Activated B cell treated with CpG ODN at 0.5 μM for 24 hours (primary cell): ENCODE results near the gene RAB40B. TPM values are rescaled to one million over a fixed set of nuclear protein-coding genes. Genes with fewer than 3 reads are reported as not detected.

ENCODE experiments used
- ATAC-seq: fragments of 200-7000 bp; cut with Tn5 transposase; one replicate; pipeline ENCODE4 v1.10.0; 2021; ENCODE audit warnings: low read depth, mild to moderate bottlenecking, moderate library complexity
- CTCF ChIA-PET: fragments of 350-600 bp; sonication (Branson Sonifier 250); formaldehyde crosslinking; loops from one replicate; lab custom pipeline; 2021; ENCODE audit warnings: antibody characterized with exemption; lab: Charles Lee
- POLR2A ChIA-PET: fragments of 350-600 bp; sonication (Branson Sonifier 250); formaldehyde crosslinking; loops from one replicate; lab custom pipeline; 2021; ENCODE audit warnings: antibody characterized with exemption; lab: Charles Lee
- DNase-seq: peaks from one replicate; pipeline ENCODE4 v3.0.0; 2022
- H3K27ac Mint-ChIP-seq: one replicate; pipeline ENCODE4 v1.8.0; 2020; ENCODE audit warnings: mixed read lengths
- H3K27me3 Mint-ChIP-seq: one replicate; pipeline ENCODE4 v1.8.0; 2021; ENCODE audit warnings: mixed read lengths
- H3K36me3 Mint-ChIP-seq: one replicate; pipeline ENCODE4 v1.8.0; 2021; ENCODE audit warnings: low read depth, mixed read lengths
- H3K4me1 Mint-ChIP-seq: one replicate; pipeline ENCODE4 v1.8.0; 2021; ENCODE audit warnings: mixed read lengths
- H3K4me3 Mint-ChIP-seq: one replicate; pipeline ENCODE4 v1.8.0; 2020; ENCODE audit warnings: mild to moderate bottlenecking, mixed read lengths
- H3K9me3 Mint-ChIP-seq: one replicate; pipeline ENCODE4 v1.8.0; 2020; ENCODE audit warnings: mixed read lengths
- CTCF ChIP-seq: fragments of 200-600 bp; IDR thresholded peaks from one replicate; pipeline ENCODE4 v1.8.0; 2022; ENCODE audit warnings: antibody characterized with exemption, mild to moderate bottlenecking
- intact Hi-C: fragments of 100-400 bp; cut with micrococcal nuclease; formaldehyde crosslinking; loops from one replicate; pipeline ENCODE4 v1.15.1; 2024
- total RNA-seq: library from RNA; stranded (reverse); gene quantifications from 2 replicates; pipeline ENCODE4 v1.2.3, GENCODE V29; 2022

RAB40B gene
- total RNA-seq, 1 donor from 2014 or later: 2.6 TPM

GRCh38 chr17:82729479-82730260, 31.2 kb upstream of the RAB40B start:
- Mint-ChIP-seq H3K9me3 (peaks cover 7% of the 10 kb centered on the region), H3K4me1 (no peaks in the 10 kb centered on the region), H3K36me3 (peaks cover 55% of the 10 kb centered on the region), H3K4me3 (no peak overlapping the region), H3K27ac (no peak overlapping the region), H3K27me3 (no peaks in the 10 kb centered on the region)
- intact Hi-C loops: no loop called here
- ATAC-seq (no peak), DNase-seq (no peak)
- POLR2A ChIA-PET: no interaction called here
- CTCF ChIA-PET: no interaction called here
- TF ChIP-seq CTCF: no peak

GRCh38 chr17:82726427-82726826, 27.9 kb upstream of the RAB40B start:
- ATAC-seq (no peak), DNase-seq (no peak)
- Mint-ChIP-seq H3K9me3 (no peaks in the 10 kb centered on the region), H3K36me3 (peaks cover 56% of the 10 kb centered on the region), H3K27ac (no peak overlapping the region), H3K4me3 (no peak overlapping the region), H3K4me1 (no peaks in the 10 kb centered on the region), H3K27me3 (no peaks in the 10 kb centered on the region)
- POLR2A ChIA-PET: no interaction called here
- no peak for TF ChIP-seq CTCF
- CTCF ChIA-PET: no interaction called here
- intact Hi-C loops: no loop called here

- H3K36me3 Mint-ChIP-seq: peaks cover 60% of the 10 kb centered on the region
- CTCF ChIA-PET: no interaction called here
- intact Hi-C loops: no loop called here
Observed at GRCh38 chr17:82723169-82723807, 24.8 kb upstream of the RAB40B start.

GRCh38 chr17:82722341-82723013, 24.0 kb upstream of the RAB40B start:
- no peak for TF ChIP-seq CTCF
- H3K27ac Mint-ChIP-seq: no peak overlapping the region
- no peak for ATAC-seq
- no peaks in the 10 kb centered on the region for H3K9me3 Mint-ChIP-seq
- intact Hi-C loops: no loop called here
- CTCF ChIA-PET: no interaction called here
- no peak overlapping the region for H3K4me3 Mint-ChIP-seq
- peaks cover 57% of the 10 kb centered on the region for H3K36me3 Mint-ChIP-seq
- POLR2A ChIA-PET: no interaction called here
- no peak for DNase-seq
- H3K4me1 Mint-ChIP-seq: peaks cover 10% of the 10 kb centered on the region
- no peaks in the 10 kb centered on the region for H3K27me3 Mint-ChIP-seq

More at GRCh38 chr17:82723169-82723807, 24.8 kb upstream of the RAB40B start:
- Mint-ChIP-seq H3K27ac (no peak overlapping the region), H3K4me1 (peaks cover 2% of the 10 kb centered on the region), H3K9me3 (no peaks in the 10 kb centered on the region), H3K4me3 (no peak overlapping the region), H3K27me3 (no peaks in the 10 kb centered on the region)
- POLR2A ChIA-PET: no interaction called here
- TF ChIP-seq CTCF: no peak
- no peak for ATAC-seq
- no peak for DNase-seq

- TF ChIP-seq CTCF: no peak
- ChIA-PET POLR2A (no interaction called here), CTCF (interaction anchor here (0.7 kb wide), 1 partner anchor 55 kb away, joined by 4 read pairs; no protein-coding TSS in a partner anchor)
- intact Hi-C loops: no loop called here
- H3K27ac Mint-ChIP-seq: no peak overlapping the region
- no peak for DNase-seq
- H3K4me3 Mint-ChIP-seq: no peak overlapping the region
- H3K36me3 Mint-ChIP-seq: peaks cover 44% of the 10 kb centered on the region
- no peak for ATAC-seq
- no peaks in the 10 kb centered on the region for H3K9me3 Mint-ChIP-seq
- peaks cover 22% of the 10 kb centered on the region for H3K4me1 Mint-ChIP-seq
- no peaks in the 10 kb centered on the region for H3K27me3 Mint-ChIP-seq
Observed at GRCh38 chr17:82720204-82720603, 21.7 kb upstream of the RAB40B start.
